Measurements from ENCODE around the gene MCM7. TPM values are rescaled to one million over a fixed set of nuclear protein-coding genes. Genes with fewer than 3 reads are reported as not detected.

MCM7 gene
- total and polyA plus RNA-seq, 2 of the 4 experiments (the other 2 are of a cell fraction) = 104 to 137 TPM

GRCh38 chr7:100081535-100082102 lies 19.6 kb downstream of the MCM7 start, which contains the start of gene ZNF3 (continued):
- peak; percentile 97 for TF ChIP-seq MAFK (IDR thresholded peaks at IDR 0.05; ENCODE audit: low read depth, low read length)

- peak overlapping the region; percentile 83 for H3K56ac ChIP-seq (ENCODE audit: extremely low read depth, insufficient read depth, low read length)
- H3K27me3 ChIP-seq (ENCODE audit: control insufficient read depth, insufficient read depth, low read length) = no peaks in the 10 kb centered on the region
- POLR2A ChIA-PET (ENCODE audit: unreplicated experiment) = interaction anchor here (0.6 kb wide), 1 partner anchor 66 kb away, joined by 19 read pairs; the partner anchor contains the start of gene ZKSCAN1
- peak overlapping the region; percentile 73 for H3K23ac ChIP-seq (ENCODE audit: low read depth, low read length)
- intact Hi-C loops (cut with micrococcal nuclease) (loop anchor here (1.0 kb wide), 1 partner anchor 87 kb away; no protein-coding TSS in a partner anchor), in situ Hi-C loops (cut with MboI; ENCODE audit: low sequenced_read_pairs) (no loop called here), dilution Hi-C loops (cut with HindIII; ENCODE audit: low sequenced_read_pairs, unreplicated experiment) (no loop called here)
- peaks cover 28% of the 10 kb centered on the region for H3K36me3 ChIP-seq (ENCODE audit: control insufficient read depth, insufficient read depth, low read length)
- peak overlapping the region; percentile 87 for H3K27ac ChIP-seq (ENCODE audit: insufficient read depth, low read length)
- H3K4ac ChIP-seq (ENCODE audit: low read depth, low read length) = peak overlapping the region; percentile 98
- H2AK9ac ChIP-seq (replicated peaks; ENCODE audit: low read depth, low read length, poor library complexity) = peak overlapping the region; percentile 99
- H2AFZ ChIP-seq (replicated peaks; ENCODE audit: low read length, poor library complexity) = peak overlapping the region; percentile 97
- H2BK5ac ChIP-seq (ENCODE audit: low read depth, low read length, poor library complexity, severe bottlenecking) = peak overlapping the region; percentile 78
- peak; percentile 38 for ATAC-seq (ENCODE audit: low read depth)
- peak overlapping the region; percentile 56 for H4K5ac ChIP-seq (ENCODE audit: low read depth, low read length)
- 1% methylated on average over 16 of the region's 34 CpGs; no CpG with 5 or more reads in 1 of the 2 experiments for WGBS, 2 experiments (ENCODE audit: extremely low coverage in 2 of 2, insufficient read length in 1 of 2)
- peak overlapping the region; percentile 89 for H3K4me2 ChIP-seq (ENCODE audit: low read depth, low read length)
- H2AK5ac ChIP-seq (ENCODE audit: low read depth, low read length) = peak overlapping the region; percentile 84; the same call in 1 of the 2 replicates
- TSS peak; percentile 55 for BruUV-seq (replicated peaks)
- CTCF ChIA-PET = no interaction called here
- TF ChIP-seq, protein P1, sequence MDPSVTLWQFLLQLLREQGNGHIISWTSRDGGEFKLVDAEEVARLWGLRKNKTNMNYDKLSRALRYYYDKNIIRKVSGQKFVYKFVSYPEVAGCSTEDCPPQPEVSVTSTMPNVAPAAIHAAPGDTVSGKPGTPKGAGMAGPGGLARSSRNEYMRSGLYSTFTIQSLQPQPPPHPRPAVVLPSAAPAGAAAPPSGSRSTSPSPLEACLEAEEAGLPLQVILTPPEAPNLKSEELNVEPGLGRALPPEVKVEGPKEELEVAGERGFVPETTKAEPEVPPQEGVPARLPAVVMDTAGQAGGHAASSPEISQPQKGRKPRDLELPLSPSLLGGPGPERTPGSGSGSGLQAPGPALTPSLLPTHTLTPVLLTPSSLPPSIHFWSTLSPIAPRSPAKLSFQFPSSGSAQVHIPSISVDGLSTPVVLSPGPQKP (IDR thresholded peaks at IDR 0.05; ENCODE audit: borderline replicate concordance, low read depth, low read length) = no peak
- TF ChIP-seq, protein P2, sequence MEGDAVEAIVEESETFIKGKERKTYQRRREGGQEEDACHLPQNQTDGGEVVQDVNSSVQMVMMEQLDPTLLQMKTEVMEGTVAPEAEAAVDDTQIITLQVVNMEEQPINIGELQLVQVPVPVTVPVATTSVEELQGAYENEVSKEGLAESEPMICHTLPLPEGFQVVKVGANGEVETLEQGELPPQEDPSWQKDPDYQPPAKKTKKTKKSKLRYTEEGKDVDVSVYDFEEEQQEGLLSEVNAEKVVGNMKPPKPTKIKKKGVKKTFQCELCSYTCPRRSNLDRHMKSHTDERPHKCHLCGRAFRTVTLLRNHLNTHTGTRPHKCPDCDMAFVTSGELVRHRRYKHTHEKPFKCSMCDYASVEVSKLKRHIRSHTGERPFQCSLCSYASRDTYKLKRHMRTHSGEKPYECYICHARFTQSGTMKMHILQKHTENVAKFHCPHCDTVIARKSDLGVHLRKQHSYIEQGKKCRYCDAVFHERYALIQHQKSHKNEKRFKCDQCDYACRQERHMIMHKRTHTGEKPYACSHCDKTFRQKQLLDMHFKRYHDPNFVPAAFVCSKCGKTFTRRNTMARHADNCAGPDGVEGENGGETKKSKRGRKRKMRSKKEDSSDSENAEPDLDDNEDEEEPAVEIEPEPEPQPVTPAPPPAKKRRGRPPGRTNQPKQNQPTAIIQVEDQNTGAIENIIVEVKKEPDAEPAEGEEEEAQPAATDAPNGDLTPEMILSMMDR (conservative IDR thresholded peaks at IDR 0.05; ENCODE audit: low read depth, low read length) = no peak
- no peak for TF ChIP-seq RFX5 (IDR thresholded peaks at IDR 0.05; ENCODE audit: low read depth, low read length)
- TF ChIP-seq MXI1 (IDR thresholded peaks at IDR 0.05; ENCODE audit: borderline replicate concordance, low read depth, low read length) = no peak
- TF ChIP-seq, protein P3, sequence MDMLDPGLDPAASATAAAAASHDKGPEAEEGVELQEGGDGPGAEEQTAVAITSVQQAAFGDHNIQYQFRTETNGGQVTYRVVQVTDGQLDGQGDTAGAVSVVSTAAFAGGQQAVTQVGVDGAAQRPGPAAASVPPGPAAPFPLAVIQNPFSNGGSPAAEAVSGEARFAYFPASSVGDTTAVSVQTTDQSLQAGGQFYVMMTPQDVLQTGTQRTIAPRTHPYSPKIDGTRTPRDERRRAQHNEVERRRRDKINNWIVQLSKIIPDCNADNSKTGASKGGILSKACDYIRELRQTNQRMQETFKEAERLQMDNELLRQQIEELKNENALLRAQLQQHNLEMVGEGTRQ (IDR thresholded peaks at IDR 0.05; ENCODE audit: low read depth, low read length) = no peak
- 0 out of 2 replicates have a peak, but pooled peaks have one; percentile 10 for TF ChIP-seq BHLHE40 (IDR thresholded peaks at IDR 0.05; ENCODE audit: low read depth, low read length)
- no peak for TF ChIP-seq MAFK (IDR thresholded peaks at IDR 0.05; ENCODE audit: low read depth, low read length)
- no peak for TF ChIP-seq CEBPB (IDR thresholded peaks at IDR 0.05; ENCODE audit: low read depth, low read length)
- peak; percentile 56 for DNase-seq
- peak overlapping the region; percentile 73 for H3K4me3 ChIP-seq (ENCODE audit: insufficient read depth, low read depth, low read length)
- peaks cover 11 to 39% of the 10 kb centered on the region in 2 experiments for H3K79me1 ChIP-seq (ENCODE audit: low read depth in 1 of 2, low read length in 2 of 2)
- no peak overlapping the region; the same call in 2 of the 3 replicates for H2BK15ac ChIP-seq (ENCODE audit: low read depth, low read length)
- peaks cover 21% of the 10 kb centered on the region for H4K20me1 ChIP-seq (ENCODE audit: insufficient read depth, low read length)
- peak overlapping the region; percentile 93 for H4K91ac ChIP-seq (ENCODE audit: insufficient read depth, low read depth, low read length)
- no peak overlapping the region for H2BK20ac ChIP-seq (ENCODE audit: low read depth, low read length)
- H3K9me3 ChIP-seq (ENCODE audit: control insufficient read depth, insufficient read depth, low read length) = peaks cover 2% of the 10 kb centered on the region; the same call in 1 of the 2 replicates
- H3K9me1 ChIP-seq (ENCODE audit: insufficient read depth, low read length) = peaks cover 9% of the 10 kb centered on the region
- H3K9ac ChIP-seq (ENCODE audit: low read depth, low read length) = peak overlapping the region; percentile 87
- peaks cover 8% of the 10 kb centered on the region for H3K4me1 ChIP-seq (ENCODE audit: control insufficient read depth, insufficient read depth, low read length)
- peak overlapping the region; percentile 36 to 96 for H4K8ac ChIP-seq (ENCODE audit: low read depth in 2 of 2, low read length in 2 of 2)
- no peak overlapping the region; the same call in 1 of the 2 replicates for H3K18ac ChIP-seq (ENCODE audit: low read depth, low read length)
- H3K14ac ChIP-seq (replicated peaks; ENCODE audit: low read depth, low read length) = peak overlapping the region; percentile 91
- H2BK120ac ChIP-seq (ENCODE audit: low read depth, low read length) = peak overlapping the region; percentile 66; the same call in 1 of the 2 replicates
These were observed 20.2 kb downstream of the MCM7 start for GRCh38 chr7:100080907-100081534.
